ACHN (cell line): ENCODE measurements around the gene RHPN2.

Source experiments
- DNase-seq: peaks from one replicate; pipeline ENCODE4 v3.0.0-alpha.2; 2015
- in situ Hi-C: cut with HindIII; loops from 2 replicates; pipeline ENCODE4 v1.10.0; 2017; ENCODE audit warnings: low sequenced_read_pairs, low pct_ligation_motif_present, low pct_unique_long_range_greater_than_20kb

The RHPN2 gene

DNA sequence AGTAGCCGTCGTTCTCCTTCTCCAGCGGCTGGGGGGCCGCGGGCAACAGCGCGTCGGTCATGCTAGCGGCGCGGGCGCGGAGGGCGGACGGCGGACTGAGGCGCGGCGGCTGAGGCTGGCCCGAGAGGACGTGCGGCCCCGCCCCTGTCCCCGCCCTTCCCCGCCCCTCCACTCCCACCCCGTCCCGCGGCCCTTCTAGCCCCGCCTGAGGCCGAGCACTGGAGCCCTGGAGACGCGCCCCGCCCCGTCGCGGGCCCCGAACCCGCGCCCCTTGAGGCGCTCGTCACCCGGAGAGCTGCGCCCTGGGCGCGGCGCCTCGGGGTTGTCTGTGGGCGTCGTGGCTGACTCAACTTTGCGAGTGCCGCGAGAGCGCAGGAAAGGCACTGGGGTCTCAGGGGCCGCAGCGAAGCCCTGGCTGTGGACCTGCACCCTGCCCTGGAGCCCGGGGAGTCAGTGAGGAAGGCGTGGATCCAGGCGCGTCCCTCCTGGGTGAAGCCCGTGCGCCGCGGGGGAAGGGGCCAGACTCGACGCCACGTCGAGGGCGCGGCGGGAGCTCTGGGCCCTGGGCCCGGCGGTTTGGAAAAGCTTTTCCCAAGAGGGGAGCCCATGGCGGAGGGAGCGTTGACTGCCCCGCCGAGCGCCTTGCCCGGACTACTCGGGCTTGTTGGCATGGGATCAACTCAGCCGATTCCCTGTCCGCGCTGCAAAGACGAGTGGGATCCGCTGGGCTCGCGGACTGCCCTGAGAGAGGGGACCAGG is at the start of gene RHPN2:
Gene RHPN2 (minus strand): TSS at position 97 of the 759 bp plus-strand sequence. CDS start 36 bp downstream, at position 61.
- in situ Hi-C loops: no loop called here
- peak; percentile 77 for DNase-seq

GRCh38 chr19:33114312-33114711 is 49.6 kb upstream of the RHPN2 start:
- in situ Hi-C loops: no loop called here
- no peak for DNase-seq

DNA sequence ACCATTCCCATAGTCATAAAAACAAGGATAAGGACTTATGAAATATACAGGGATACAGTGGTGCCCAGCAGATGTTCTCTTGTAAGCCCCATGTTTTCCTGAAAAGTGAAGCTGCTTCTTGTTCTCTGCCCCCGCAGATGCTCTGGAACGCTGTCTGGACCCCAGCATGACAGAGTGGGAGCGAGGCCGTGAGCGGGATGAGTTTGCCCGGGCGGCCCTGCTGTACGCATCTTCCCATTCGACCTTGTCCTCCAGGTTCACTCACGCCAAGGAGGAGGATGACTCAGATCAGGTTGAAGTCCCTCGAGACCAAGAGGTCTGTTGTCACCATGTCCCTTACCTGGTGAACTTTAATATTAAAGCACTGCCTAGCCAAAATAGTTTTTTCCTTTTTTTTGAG is 46.9 kb upstream of the RHPN2 start:
- DNase-seq: no peak
- in situ Hi-C loops: no loop called here

DNA sequence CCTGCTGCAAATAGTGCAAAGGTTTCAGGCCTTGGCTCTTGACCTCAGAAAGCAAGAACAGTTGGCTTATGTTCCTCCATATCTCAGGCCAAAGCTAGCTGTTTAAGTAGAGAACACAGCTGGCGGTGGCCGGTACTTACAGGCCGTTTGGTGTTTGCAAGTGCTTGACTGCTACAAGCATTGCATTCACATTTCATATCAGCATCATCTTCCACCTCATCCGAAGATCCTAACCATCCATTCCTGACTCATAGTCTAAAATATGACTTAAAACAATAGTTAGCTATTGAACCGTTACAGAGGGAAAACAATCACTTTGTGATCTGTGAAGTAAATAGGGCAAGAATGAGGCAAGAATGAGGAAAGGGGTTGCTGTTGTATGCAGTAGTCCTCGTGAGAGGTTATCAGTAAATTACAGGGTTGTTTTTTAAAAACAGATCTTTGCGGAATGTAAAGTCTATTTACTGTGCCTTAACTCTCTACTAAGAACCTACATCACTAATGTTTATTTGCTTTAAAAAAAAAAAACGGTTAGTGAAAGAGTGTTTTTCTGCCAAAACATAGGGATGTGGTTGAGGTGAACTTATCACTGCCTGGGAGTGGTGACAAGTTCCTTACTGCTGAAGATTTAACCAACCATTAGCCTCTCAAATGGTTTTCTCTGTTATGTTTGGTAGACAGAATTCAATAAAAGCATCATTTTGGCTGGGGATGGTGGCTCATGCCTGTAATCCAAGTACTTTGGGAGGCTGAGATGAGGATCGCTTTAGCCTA is 45.6 kb upstream of the RHPN2 start:
- peak; percentile 2 for DNase-seq
- in situ Hi-C loops: no loop called here

- in situ Hi-C loops: no loop called here
- no peak for DNase-seq
These were observed 43.5 kb upstream of the RHPN2 start for GRCh38 chr19:33108161-33108560.

DNA sequence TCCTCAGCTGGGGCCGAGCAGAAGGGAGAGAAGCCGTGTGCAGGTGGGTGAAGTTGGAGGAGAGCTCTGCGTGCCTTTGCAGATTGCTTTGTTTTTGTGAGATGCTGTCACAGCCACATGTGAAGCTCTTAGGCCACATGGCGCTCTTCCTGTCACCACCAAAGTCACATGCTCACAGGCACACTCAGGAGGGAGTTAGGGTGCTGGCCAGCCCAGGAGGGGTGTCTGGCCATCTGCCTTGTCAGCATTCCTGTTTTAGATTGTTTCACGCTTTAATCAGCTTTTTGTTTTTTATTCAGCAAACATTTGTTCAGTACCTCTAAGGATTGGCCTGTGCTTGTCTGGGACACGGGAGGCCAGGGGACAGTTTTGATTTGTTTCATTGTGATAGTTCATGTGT is 38.2 kb upstream of the RHPN2 start:
- DNase-seq: no peak
- in situ Hi-C loops: no loop called here

DNA sequence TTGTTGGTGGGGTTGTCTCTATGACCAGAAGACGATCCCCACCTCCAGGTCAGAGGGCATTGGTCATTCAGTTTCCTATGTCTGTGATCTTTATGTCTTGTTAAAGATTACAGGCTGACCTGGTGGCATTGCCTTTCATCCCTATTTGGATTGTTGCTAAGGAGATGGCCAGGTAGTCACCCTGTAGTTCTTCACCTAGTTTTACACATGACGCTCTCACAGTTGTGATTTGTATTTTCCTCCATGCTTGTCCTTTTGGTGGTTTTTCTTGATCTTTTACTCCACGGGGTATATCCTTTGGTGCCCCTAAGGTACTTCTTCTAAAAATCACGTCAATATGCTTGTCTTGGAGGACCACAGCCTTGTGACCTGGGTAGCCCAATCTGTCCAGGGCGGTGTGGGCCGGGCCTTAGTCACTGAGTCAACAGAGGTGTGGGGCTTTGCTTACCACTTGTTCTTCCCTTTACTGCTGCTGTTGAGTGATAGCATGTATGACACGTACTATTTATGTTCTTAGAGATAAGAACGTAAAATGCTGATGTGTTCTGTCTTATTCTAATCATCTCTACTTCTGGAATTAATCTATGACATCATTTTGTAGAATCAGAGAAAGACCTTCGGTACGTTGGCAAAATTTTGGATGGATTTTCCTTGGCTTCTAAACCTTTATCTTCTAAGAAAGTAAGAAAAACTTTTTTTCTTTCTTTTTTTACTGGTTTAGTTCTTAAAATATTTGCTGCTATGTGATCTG is 36.4 kb upstream of the RHPN2 start:
- in situ Hi-C loops: no loop called here
- DNase-seq: no peak

- in situ Hi-C loops: no loop called here
- peak; percentile 11 for DNase-seq
These were observed 33.4 kb upstream of the RHPN2 start for GRCh38 chr19:33098055-33098534.

GRCh38 chr19:33096005-33096404 is 31.3 kb upstream of the RHPN2 start:
- in situ Hi-C loops: no loop called here
- no peak for DNase-seq

DNA sequence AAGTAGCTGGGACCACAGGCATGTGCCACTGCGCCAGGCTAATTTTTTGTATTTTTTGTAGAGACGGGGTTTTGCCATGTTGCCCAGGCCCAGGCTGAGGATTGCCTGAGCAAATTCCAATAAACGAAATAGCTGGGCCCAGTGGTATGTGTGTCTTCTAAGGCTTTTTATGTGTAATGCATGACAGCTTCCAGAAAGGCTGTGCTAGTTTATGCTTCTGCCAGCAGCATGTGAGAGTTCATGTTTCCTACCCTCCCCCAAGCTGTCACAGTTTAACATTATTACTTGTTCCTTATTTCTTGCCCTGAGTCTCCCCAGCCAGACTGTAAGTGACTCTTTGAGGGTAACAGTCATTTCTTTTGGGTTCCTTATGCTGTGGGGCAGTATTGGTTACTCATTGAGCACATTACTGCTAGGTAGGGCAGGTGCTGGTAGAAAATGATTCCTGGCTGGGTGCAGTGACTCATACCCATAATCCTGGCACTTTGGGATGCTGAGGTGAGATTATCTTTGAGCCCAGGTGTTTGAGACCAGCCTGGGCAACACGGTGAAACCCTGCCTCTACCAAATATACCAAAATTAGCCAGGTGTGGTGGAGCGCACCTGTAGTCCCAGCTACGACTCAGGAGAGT is 29.9 kb upstream of the RHPN2 start:
- in situ Hi-C loops: no loop called here
- no peak for DNase-seq

GRCh38 chr19:33093420-33094210 is 28.9 kb upstream of the RHPN2 start:
- no peak for DNase-seq
- in situ Hi-C loops: no loop called here

GRCh38 chr19:33090179-33090578 is 25.5 kb upstream of the RHPN2 start:
- in situ Hi-C loops: no loop called here
- DNase-seq: no peak

- in situ Hi-C loops: no loop called here
- DNase-seq: no peak
These were observed 24.3 kb upstream of the RHPN2 start for GRCh38 chr19:33089010-33089409.

GRCh38 chr19:33086955-33087354 is 22.3 kb upstream of the RHPN2 start:
- in situ Hi-C loops: no loop called here

DNA sequence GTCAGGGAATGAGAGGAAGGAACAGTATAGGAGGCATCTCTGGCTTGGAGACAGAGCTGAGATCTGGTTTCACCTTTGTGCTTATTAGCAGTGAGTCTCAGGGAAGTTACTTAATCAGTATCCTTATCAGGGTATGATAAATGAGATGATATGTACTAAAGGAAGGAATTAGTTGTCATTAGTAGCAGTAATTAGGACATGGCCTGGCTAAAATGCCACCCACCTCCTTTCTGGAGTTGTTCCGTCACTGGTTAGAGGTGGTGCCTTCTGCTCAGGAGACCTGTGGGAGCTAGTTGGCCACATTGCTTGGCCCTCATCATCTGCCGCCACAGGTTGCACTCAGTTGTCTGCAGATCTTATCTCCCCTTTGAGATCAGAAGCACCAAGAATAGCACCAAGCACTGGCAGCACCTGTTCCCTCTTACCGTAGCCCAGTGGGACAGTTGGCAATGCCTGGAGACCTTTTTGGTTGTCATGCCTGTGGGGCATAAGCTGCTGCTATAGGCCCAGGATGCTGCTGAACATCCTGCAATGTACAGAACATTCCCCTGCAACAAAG is 21.0 kb upstream of the RHPN2 start:
- no peak for DNase-seq
- in situ Hi-C loops: no loop called here

More at GRCh38 chr19:33086955-33087354, 22.3 kb upstream of the RHPN2 start:
- no peak for DNase-seq

GRCh38 chr19:33080761-33081681 is 16.3 kb upstream of the RHPN2 start, which contains the start of gene GPATCH1:
Gene GPATCH1, plus strand, starts transcription at chr19:33081181. Its CDS starts 13 bp downstream, at chr19:33081194.
- peak; percentile 86 for DNase-seq

GRCh38 chr19:33075519-33075918 is 10.8 kb upstream of the RHPN2 start:
- in situ Hi-C loops: no loop called here
- DNase-seq: no peak

More at GRCh38 chr19:33080761-33081681, 16.3 kb upstream of the RHPN2 start, which contains the start of gene GPATCH1:
- in situ Hi-C loops: no loop called here
